NT2/D1 (cell line): ENCODE measurements around the gene MROH9.

ENCODE experiments used
- SUZ12 ChIP-seq: IDR thresholded peaks from 2 replicates; pipeline ENCODE4 v1.6.1; 2011; ENCODE audit not compliant: insufficient read length, insufficient read depth; ENCODE audit errors: extremely low read depth
- ZNF274 ChIP-seq: IDR thresholded peaks from 2 replicates; pipeline ENCODE4 v1.6.1; 2011; ENCODE audit warnings: mild to moderate bottlenecking, low read depth, low read length

- no peak for TF ChIP-seq ZNF274
- TF ChIP-seq SUZ12: no peak
Observed at GRCh38 chr1:170893655-170894297, 41.6 kb upstream of the MROH9 start.
